Keratinocyte (primary cell): Measurements from ENCODE around the gene RANBP3. TPM values are rescaled to one million over a fixed set of nuclear protein-coding genes. Genes with fewer than 3 reads are reported as not detected.

Experiments
- DNase-seq: peaks from one replicate; pipeline ENCODE4 v3.0.0-alpha.2; 2011; ENCODE audit warnings: low read depth, missing footprints, low spot score
- FAIRE-seq: peaks from 2 replicates; lab custom pipeline; 2011; peaks lifted over from hg19 to GRCh38; lab: Jason Lieb, UNC
- H2AFZ ChIP-seq: 2 replicates; pipeline ENCODE4 v1.6.0; 2012; ENCODE audit warnings: low read length, control low read depth, inconsistent platforms; ENCODE audit not compliant: control insufficient read depth
- H3K27ac ChIP-seq: 2 replicates; pipeline ENCODE4 v1.5.1; 2011; ENCODE audit warnings: low read length; ENCODE audit not compliant: control insufficient read depth, insufficient read depth
- H3K27me3 ChIP-seq: 3 replicates; pipeline ENCODE4 v1.6.0; 2011; ENCODE audit warnings: low read length; ENCODE audit not compliant: control insufficient read depth, insufficient read depth; ENCODE audit errors: extremely low read depth
- H3K36me3 ChIP-seq, 2 experiments: 2 replicates in 1 of 2; 3 replicates in 1 of 2; pipeline ENCODE4 v1.5.1; 2011; ENCODE audit warnings: low read length in 2 of 2, mild to moderate bottlenecking in 1 of 2; ENCODE audit not compliant: control insufficient read depth in 2 of 2, insufficient read depth in 2 of 2; ENCODE audit errors: extremely low read depth in 1 of 2
- H3K4me1 ChIP-seq: 3 replicates; pipeline ENCODE4 v1.5.1; 2011; ENCODE audit warnings: low read length; ENCODE audit not compliant: control insufficient read depth, insufficient read depth; ENCODE audit errors: extremely low read depth
- H3K4me2 ChIP-seq: 3 replicates; pipeline ENCODE4 v1.6.0; 2011; ENCODE audit warnings: low read depth, low read length; ENCODE audit not compliant: control insufficient read depth, insufficient read depth; ENCODE audit errors: extremely low read depth
- H3K4me3 ChIP-seq, 3 experiments: fragments of 200-600 bp in 1 of 3; sonication (generic) in 1 of 3; 2 replicates in 2 of 3; 3 replicates in 1 of 3; pipeline ENCODE4 v1.5.1; 2011 to 2016; ENCODE audit warnings: low read length in 3 of 3, mild to moderate bottlenecking in 3 of 3, control low read depth in 2 of 3, inconsistent platforms in 1 of 3, low read depth in 1 of 3, mixed read lengths in 1 of 3, mixed run types in 1 of 3, moderate library complexity in 1 of 3; ENCODE audit not compliant: control insufficient read depth in 2 of 3, insufficient read depth in 2 of 3; ENCODE audit errors: extremely low read depth in 1 of 3
- H3K79me2 ChIP-seq: 2 replicates; pipeline ENCODE4 v1.6.0; 2012; ENCODE audit warnings: low read length; ENCODE audit not compliant: control insufficient read depth, insufficient read depth
- H3K9ac ChIP-seq: 3 replicates; pipeline ENCODE4 v1.6.0; 2011; ENCODE audit warnings: low read length; ENCODE audit not compliant: control insufficient read depth, insufficient read depth; ENCODE audit errors: extremely low read depth
- H3K9me1 ChIP-seq: 3 replicates; pipeline ENCODE4 v1.6.0; 2011; ENCODE audit warnings: low read length; ENCODE audit not compliant: control insufficient read depth, insufficient read depth; ENCODE audit errors: extremely low read depth
- H3K9me3 ChIP-seq: 2 replicates; pipeline ENCODE4 v1.5.1; 2012; ENCODE audit warnings: low read depth, low read length; ENCODE audit not compliant: control insufficient read depth
- H4K20me1 ChIP-seq: 3 replicates; pipeline ENCODE4 v1.6.0; 2011; ENCODE audit warnings: low read length; ENCODE audit not compliant: control insufficient read depth, insufficient read depth; ENCODE audit errors: extremely low read depth
- CTCF ChIP-seq, 3 experiments: IDR thresholded peaks in 1 of 3; conservative IDR thresholded peaks in 1 of 3; optimal IDR thresholded peaks in 1 of 3; 2 replicates in 2 of 3; 3 replicates in 1 of 3; pipeline versions ENCODE3 to v1.5.1; 2011; ENCODE audit warnings: low read length in 3 of 3, mild to moderate bottlenecking in 3 of 3, moderate library complexity in 2 of 3, control low read depth in 1 of 3, inconsistent platforms in 1 of 3; ENCODE audit not compliant: insufficient read depth in 2 of 3; ENCODE audit errors: extremely low read depth in 1 of 3
- EZH2 ChIP-seq: IDR thresholded peaks from one replicate; pipeline ENCODE4 v1.6.1; 2012; ENCODE audit warnings: inconsistent platforms, mild to moderate bottlenecking, low read length, moderate library complexity
- dilution Hi-C: fragments of 300-500 bp; cut with MboI; formaldehyde crosslinking; loops from one replicate; pipeline ENCODE4 v1.7.0; 2020; ENCODE audit warnings: low sequenced_read_pairs; ENCODE audit not compliant: extremely low pct_ligation_motif_present
- polyA plus RNA-seq, 5 experiments: library from polyadenylated mRNA; depleted of rRNA in 3 of 5; stranded (reverse) in 3 of 5; stranded (forward) in 1 of 5; unstranded in 1 of 5; fragments of >200 nt; gene quantifications; 1 replicate in 1 of 5; 2 replicates in 3 of 5; 3 replicates in 1 of 5; pipeline versions ENCODE4 v1.2.1 to v1.2.3, GENCODE V29; 2011 to 2012; ENCODE audit warnings: missing spikeins in 2 of 5, low read depth in 1 of 5, low replicate concordance in 1 of 5

Gene RANBP3
- polyA plus RNA-seq, 1 donor (not counting 4 experiments of a cell fraction or from before 2014, with no cell fraction given) = 36.4 TPM

- TF ChIP-seq EZH2 = no peak
- no peak for TF ChIP-seq CTCF (optimal IDR thresholded peaks at IDR 0.05 in 1 of 3, IDR thresholded peaks at IDR 0.05 in 1 of 3, conservative IDR thresholded peaks at IDR 0.05 in 1 of 3; ENCODE audit: extremely low read depth in 1 of 3, insufficient read depth in 2 of 3, low read length in 3 of 3)
- Histone ChIP-seq H3K9me1 (no peaks in the 10 kb centered on the region), H3K4me2 (no peak overlapping the region), H3K27ac (no peak overlapping the region), H3K9ac (no peak overlapping the region), H3K4me3 (no peak overlapping the region), H3K79me2 (peaks cover 11% of the 10 kb centered on the region), H3K36me3 (peaks cover 14 to 16% of the 10 kb centered on the region in 2 experiments), H3K4me1 (peaks cover 18% of the 10 kb centered on the region), H4K20me1 (peaks cover 2% of the 10 kb centered on the region), H3K27me3 (no peaks in the 10 kb centered on the region), H3K9me3 (no peaks in the 10 kb centered on the region), H2AFZ (no peak overlapping the region)
- FAIRE-seq (no peak), DNase-seq (no peak)
- dilution Hi-C loops = no loop called here
Measured at GRCh38 chr19:5893296-5893903, 84.5 kb downstream of the RANBP3 start.

GRCh38 chr19:5892772-5893275 is 85.1 kb downstream of the RANBP3 start:
- no peak for DNase-seq
- Histone ChIP-seq H3K9me1 (no peaks in the 10 kb centered on the region), H2AFZ (no peak overlapping the region), H3K27me3 (no peaks in the 10 kb centered on the region), H3K4me3 (no peak overlapping the region), H3K36me3 (peaks cover 10 to 14% of the 10 kb centered on the region in 2 experiments), H3K79me2 (peaks cover 5% of the 10 kb centered on the region), H3K27ac (no peak overlapping the region), H3K4me1 (peaks cover 18% of the 10 kb centered on the region), H3K9ac (no peak overlapping the region), H4K20me1 (peaks cover 2% of the 10 kb centered on the region), H3K4me2 (no peak overlapping the region), H3K9me3 (no peaks in the 10 kb centered on the region)
- no peak for FAIRE-seq
- no peak for TF ChIP-seq EZH2
- no peak for TF ChIP-seq CTCF (optimal IDR thresholded peaks at IDR 0.05 in 1 of 3, IDR thresholded peaks at IDR 0.05 in 1 of 3, conservative IDR thresholded peaks at IDR 0.05 in 1 of 3; ENCODE audit: extremely low read depth in 1 of 3, insufficient read depth in 2 of 3, low read length in 3 of 3)
- dilution Hi-C loops = no loop called here
